NCI-H2196 treated with DMSO at 0.1 percent for 48 hours (cell line): ENCODE results near the gene DUSP9.

Experiments used
- DNase-seq: peaks from one replicate; lab custom pipeline; 2025; ENCODE audit not compliant: unreplicated experiment; lab: John Stamatoyannopoulos, UW

Gene DUSP9

GRCh38 chrX:153621949-153622598 is 24.9 kb upstream of the DUSP9 start:
- DNase-seq: no peak

GRCh38 chrX:153622661-153623309 is 24.2 kb upstream of the DUSP9 start:
- DNase-seq: no peak

- no peak for DNase-seq
These were observed 23.5 kb upstream of the DUSP9 start for GRCh38 chrX:153623310-153624029.

- DNase-seq: no peak
These were observed 22.6 kb upstream of the DUSP9 start for GRCh38 chrX:153624196-153625091.

- DNase-seq: no peak
These were observed 21.6 kb upstream of the DUSP9 start for GRCh38 chrX:153625271-153626024.

GRCh38 chrX:153626025-153626633 is 20.9 kb upstream of the DUSP9 start:
- DNase-seq: no peak

GRCh38 chrX:153626863-153627674 is 19.9 kb upstream of the DUSP9 start:
- DNase-seq: no peak

GRCh38 chrX:153627675-153628111 is 19.3 kb upstream of the DUSP9 start:
- no peak for DNase-seq

- no peak for DNase-seq
These were observed 18.9 kb upstream of the DUSP9 start for GRCh38 chrX:153628129-153628528.

- no peak for DNase-seq
These were observed 18.3 kb upstream of the DUSP9 start for GRCh38 chrX:153628665-153629064.

GRCh38 chrX:153631346-153631745 is 15.7 kb upstream of the DUSP9 start:
- no peak for DNase-seq

GRCh38 chrX:153631907-153632594 is 15.0 kb upstream of the DUSP9 start:
- no peak for DNase-seq

- no peak for DNase-seq
These were observed 14.4 kb upstream of the DUSP9 start for GRCh38 chrX:153632595-153632946.

- no peak for DNase-seq
These were observed 14.0 kb upstream of the DUSP9 start for GRCh38 chrX:153633048-153633447.

GRCh38 chrX:153633607-153634180 is 13.3 kb upstream of the DUSP9 start:
- no peak for DNase-seq

- no peak for DNase-seq
These were observed 12.8 kb upstream of the DUSP9 start for GRCh38 chrX:153634236-153634635.

GRCh38 chrX:153634832-153635231 is 12.2 kb upstream of the DUSP9 start:
- DNase-seq: no peak

- no peak for DNase-seq
These were observed 11.6 kb upstream of the DUSP9 start for GRCh38 chrX:153635388-153635787.
